Loucy (cell line): ENCODE data around the gene KDM5C.

Source experiments
- EZH2phosphoT487 ChIP-seq: fragments of 200-600 bp; IDR thresholded peaks from 2 replicates; pipeline ENCODE4 v1.6.1; 2018; ENCODE audit warnings: antibody characterized with exemption, mild to moderate bottlenecking, moderate library complexity, borderline replicate concordance
- TF ChIP-seq, protein P1 (sequence below): fragments of 200-600 bp; sonication (generic); conservative IDR thresholded peaks from 2 replicates; pipeline ENCODE4 v1.5.1; 2014; ENCODE audit warnings: mild to moderate bottlenecking, antibody characterized with exemption, low read length

DNA sequence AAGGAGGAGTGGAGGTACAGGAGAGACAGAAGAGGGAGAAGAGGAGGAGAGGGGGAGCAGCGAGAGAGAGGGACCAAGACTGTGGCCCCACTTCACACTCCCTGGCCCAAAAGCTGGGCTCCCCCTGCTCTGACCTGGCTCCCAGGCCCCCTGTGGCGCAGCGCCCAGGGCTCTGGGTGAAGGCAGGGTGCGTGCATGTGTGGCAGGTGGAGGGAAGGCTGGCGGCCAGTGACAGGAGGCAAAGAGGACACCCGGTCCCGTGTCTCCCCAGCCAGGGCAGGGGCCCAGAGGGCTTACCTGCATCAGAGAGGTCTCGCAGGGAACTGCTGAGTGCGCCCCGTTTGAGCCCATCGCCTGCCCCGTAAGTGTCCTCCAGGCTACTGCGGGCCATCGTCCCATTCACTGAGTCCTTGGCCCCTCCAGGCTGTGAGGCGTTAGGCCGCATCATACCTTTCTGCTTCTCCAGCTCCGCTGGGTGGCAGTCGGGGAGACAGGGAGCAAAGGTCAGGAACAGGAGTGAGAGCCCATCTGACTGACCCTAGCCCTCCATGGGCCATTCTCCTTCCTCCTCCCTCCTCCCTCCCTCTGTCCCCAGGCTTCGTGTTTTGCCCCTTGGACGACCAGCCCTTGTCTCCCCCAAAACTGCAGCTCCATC lies 11.1 kb upstream of the KDM5C start:
- TF ChIP-seq, protein P1, sequence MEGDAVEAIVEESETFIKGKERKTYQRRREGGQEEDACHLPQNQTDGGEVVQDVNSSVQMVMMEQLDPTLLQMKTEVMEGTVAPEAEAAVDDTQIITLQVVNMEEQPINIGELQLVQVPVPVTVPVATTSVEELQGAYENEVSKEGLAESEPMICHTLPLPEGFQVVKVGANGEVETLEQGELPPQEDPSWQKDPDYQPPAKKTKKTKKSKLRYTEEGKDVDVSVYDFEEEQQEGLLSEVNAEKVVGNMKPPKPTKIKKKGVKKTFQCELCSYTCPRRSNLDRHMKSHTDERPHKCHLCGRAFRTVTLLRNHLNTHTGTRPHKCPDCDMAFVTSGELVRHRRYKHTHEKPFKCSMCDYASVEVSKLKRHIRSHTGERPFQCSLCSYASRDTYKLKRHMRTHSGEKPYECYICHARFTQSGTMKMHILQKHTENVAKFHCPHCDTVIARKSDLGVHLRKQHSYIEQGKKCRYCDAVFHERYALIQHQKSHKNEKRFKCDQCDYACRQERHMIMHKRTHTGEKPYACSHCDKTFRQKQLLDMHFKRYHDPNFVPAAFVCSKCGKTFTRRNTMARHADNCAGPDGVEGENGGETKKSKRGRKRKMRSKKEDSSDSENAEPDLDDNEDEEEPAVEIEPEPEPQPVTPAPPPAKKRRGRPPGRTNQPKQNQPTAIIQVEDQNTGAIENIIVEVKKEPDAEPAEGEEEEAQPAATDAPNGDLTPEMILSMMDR, result no peak
- no peak for TF ChIP-seq EZH2phosphoT487
